HG02884 (cell line): ENCODE measurements around the gene PPP2R3A.
"Not testable (repeated sequence)": the region's sequence is repeated elsewhere in the genome, so short reads cannot be mapped to it uniquely, and the experiment has no call there.

Experiments used
- ATAC-seq: cut with Tn5 transposase; IDR thresholded peaks from one replicate; pipeline ENCODE4 v1.9.1; 2021; ENCODE audit warnings: mild to moderate bottlenecking, moderate library complexity; ENCODE audit not compliant: unreplicated experiment

Gene PPP2R3A

GRCh38 chr3:136192195-136192594 lies 226.7 kb downstream of the PPP2R3A start:
- not testable (repeated sequence) for ATAC-seq

GRCh38 chr3:136192831-136193230 lies 227.3 kb downstream of the PPP2R3A start:
- ATAC-seq, result no peak

GRCh38 chr3:136193278-136194054 lies 227.9 kb downstream of the PPP2R3A start:
- ATAC-seq, result no peak

GRCh38 chr3:136194409-136195257 lies 229.1 kb downstream of the PPP2R3A start:
- ATAC-seq, result no peak

GRCh38 chr3:136195258-136196063 lies 229.9 kb downstream of the PPP2R3A start:
- peak; percentile 24 for ATAC-seq

- no peak for ATAC-seq
Observed at GRCh38 chr3:136196064-136196400, 230.5 kb downstream of the PPP2R3A start, which contains the start of gene MSL2. Gene MSL2, minus strand, starts transcription at chr3:136196335. Its CDS starts 1,222 bp downstream, at chr3:136195113.

GRCh38 chr3:136196401-136197158 lies 231.1 kb downstream of the PPP2R3A start:
- peak; percentile 61 for ATAC-seq

GRCh38 chr3:136197159-136197793 lies 231.7 kb downstream of the PPP2R3A start:
- no peak for ATAC-seq
